Natural killer cell (primary cell): ENCODE measurements around the gene GPR139. TPM values are rescaled to one million over a fixed set of nuclear protein-coding genes. Genes with fewer than 3 reads are reported as not detected.

Source experiments
- ATAC-seq, 3 donors: fragments of 150-1000 bp in 2 of 3; fragments of 200-7000 bp in 1 of 3; cut with Tn5 transposase; 1 replicate in 1 of 3; 2 replicates in 2 of 3; pipeline ENCODE4 v1.10.0; 2021; ENCODE audit warnings: mild to moderate bottlenecking in 2 of 3, moderate library complexity in 2 of 3
- DNase-seq, 2 donors: peaks; one replicate each; pipeline versions ENCODE4 v3.0.0 to v3.0.0-alpha.2; 2013 to 2021; ENCODE audit warnings: mixed read lengths in 1 of 2
- H3K27ac ChIP-seq: one replicate; pipeline ENCODE4 v1.5.1; 2013; ENCODE audit warnings: mild to moderate bottlenecking, low read length
- H3K27me3 ChIP-seq: one replicate; pipeline ENCODE4 v1.6.1; 2013; ENCODE audit warnings: low read length; ENCODE audit not compliant: control insufficient read depth, insufficient read depth
- H3K36me3 ChIP-seq: one replicate; pipeline ENCODE4 v1.6.1; 2013; ENCODE audit warnings: low read length; ENCODE audit not compliant: control insufficient read depth, insufficient read depth
- H3K4me1 ChIP-seq: one replicate; pipeline ENCODE4 v1.6.1; 2013; ENCODE audit warnings: low read length; ENCODE audit not compliant: control insufficient read depth, insufficient read depth
- H3K4me3 ChIP-seq: one replicate; pipeline ENCODE4 v1.5.1; 2013; ENCODE audit warnings: low read length
- H3K9me3 ChIP-seq: one replicate; pipeline ENCODE4 v1.6.1; 2013; ENCODE audit warnings: low read length; ENCODE audit not compliant: control insufficient read depth, insufficient read depth
- H3K27ac Mint-ChIP-seq, 2 donors: one replicate each; pipeline ENCODE4 v1.8.0; 2022; ENCODE audit warnings: mild to moderate bottlenecking in 2 of 2, mixed read lengths in 2 of 2, moderate library complexity in 1 of 2
- H3K27me3 Mint-ChIP-seq, 2 donors: one replicate each; pipeline ENCODE4 v1.8.0; 2022; ENCODE audit warnings: low read depth in 2 of 2, mixed read lengths in 2 of 2
- H3K36me3 Mint-ChIP-seq: one replicate; pipeline ENCODE4 v1.8.0; 2022; ENCODE audit warnings: mixed read lengths
- H3K4me1 Mint-ChIP-seq, 2 donors: one replicate each; pipeline ENCODE4 v1.8.0; 2022; ENCODE audit warnings: mixed read lengths in 2 of 2
- H3K4me3 Mint-ChIP-seq: one replicate; pipeline ENCODE4 v1.8.0; 2022; ENCODE audit warnings: mild to moderate bottlenecking, moderate library complexity, mixed read lengths
- H3K9me3 Mint-ChIP-seq, 2 donors: one replicate each; pipeline ENCODE4 v1.8.0; 2022; ENCODE audit warnings: mixed read lengths in 2 of 2
- CTCF ChIP-seq: fragments of 200-600 bp; IDR thresholded peaks from one replicate; pipeline ENCODE4 v1.8.0; 2022; ENCODE audit warnings: antibody characterized with exemption
- WGBS: methylation state at CpG from one replicate; pipeline ENCODE4 v1.1.7; 2013; ENCODE audit warnings: missing lambda C conversion rate; ENCODE audit not compliant: insufficient coverage; 5-methylcytosine and 5-hydroxymethylcytosine counted together
- intact Hi-C: fragments of 100-400 bp; cut with micrococcal nuclease; formaldehyde crosslinking; loops from one replicate; pipeline ENCODE4 v1.14.2; 2022
- total RNA-seq, 4 donors: library from RNA; stranded (reverse); fragments of 120-200 nt in 1 of 4; gene quantifications; one replicate each; pipeline versions ENCODE4 v1.2.3 to v1.2.4, GENCODE V29; 2013 to 2022

GPR139 gene
- total RNA-seq = not detected
- not detected for total RNA-seq (2013)

- intact Hi-C loops = no loop called here
- Histone ChIP-seq H3K4me3 (no peak within 1 kb of the TSS), H3K4me1 (no peaks in the 10 kb centered on the region), H3K9me3 (no peaks in the 10 kb centered on the region), H3K36me3 (no peaks in the 10 kb centered on the region), H3K27ac (no peak within 1 kb of the TSS), H3K27me3 (peaks cover 5% of the 10 kb centered on the region)
- Mint-ChIP-seq H3K9me3 (peaks cover 0 to under 1% of the 10 kb centered on the region in 2 donors), H3K27me3 (peaks cover 27 to 28% of the 10 kb centered on the region in 2 donors), H3K27ac (no peak within 1 kb of the TSS), H3K4me1 (no peaks in the 10 kb centered on the region), H3K4me3 (no peak within 1 kb of the TSS), H3K36me3 (no peaks in the 10 kb centered on the region)
- DNase-seq = no peak
- WGBS = 5% methylated on average over 73 of the region's 76 CpGs
- ATAC-seq = no peak
- TF ChIP-seq CTCF = no peak
Measured at GRCh38 chr16:20073203-20074098, at the start of gene GPR139. TSS of gene GPR139 (minus strand) at chr16:20073890. CDS start at chr16:20073616, 274 bp downstream.

GRCh38 chr16:20122011-20122410 lies 48.3 kb upstream of the GPR139 start:
- WGBS = 85% methylated on average over 8 of the region's 8 CpGs

GRCh38 chr16:20114356-20114755 lies 40.7 kb upstream of the GPR139 start:
- TF ChIP-seq CTCF = no peak
- Histone ChIP-seq H3K27me3 (no peaks in the 10 kb centered on the region), H3K9me3 (no peaks in the 10 kb centered on the region), H3K4me1 (no peaks in the 10 kb centered on the region), H3K27ac (no peak overlapping the region), H3K36me3 (no peaks in the 10 kb centered on the region), H3K4me3 (no peak overlapping the region)
- ATAC-seq (no peak), DNase-seq (no peak)
- 91% methylated on average over 7 of the region's 8 CpGs for WGBS
- Mint-ChIP-seq H3K4me1 (no peaks in the 10 kb centered on the region), H3K27ac (no peak overlapping the region), H3K4me3 (no peak overlapping the region), H3K36me3 (no peaks in the 10 kb centered on the region), H3K27me3 (no peaks in the 10 kb centered on the region), H3K9me3 (peaks cover 0 to 4% of the 10 kb centered on the region in 2 donors)
- intact Hi-C loops = no loop called here

More at GRCh38 chr16:20122011-20122410, 48.3 kb upstream of the GPR139 start:
- Histone ChIP-seq H3K9me3 (peaks cover 4% of the 10 kb centered on the region), H3K27me3 (no peaks in the 10 kb centered on the region), H3K36me3 (no peaks in the 10 kb centered on the region), H3K4me1 (no peaks in the 10 kb centered on the region), H3K27ac (no peak overlapping the region), H3K4me3 (no peak overlapping the region)
- no peak for TF ChIP-seq CTCF
- no peak for DNase-seq
- H3K27ac Mint-ChIP-seq = no peak overlapping the region
- H3K4me1 Mint-ChIP-seq = no peaks in the 10 kb centered on the region
- no peak for ATAC-seq
- intact Hi-C loops = no loop called here
- no peaks in the 10 kb centered on the region for H3K36me3 Mint-ChIP-seq
- H3K9me3 Mint-ChIP-seq = peaks cover 5 to 12% of the 10 kb centered on the region in 2 donors
- peaks cover 0 to 7% of the 10 kb centered on the region in 2 donors for H3K27me3 Mint-ChIP-seq
- no peak overlapping the region for H3K4me3 Mint-ChIP-seq
